ENCODE data around the gene LCK. TPM values are rescaled to one million over a fixed set of nuclear protein-coding genes. Genes with fewer than 3 reads are reported as not detected.
"Not testable (repeated sequence)": the region's sequence is repeated elsewhere in the genome, so short reads cannot be mapped to it uniquely, and the experiment has no call there.

The LCK gene
- total RNA-seq, 2 experiments from 2014 or later = 464 to 488 TPM

- ATAC-seq (peak; percentile 24), DNase-seq (no peak)
- Mint-ChIP-seq H3K27ac (peak overlapping the region; percentile 81), H3K9me3 (ENCODE audit: insufficient read depth) (no peaks in the 10 kb centered on the region), H3K4me3 (peak overlapping the region; percentile 77), H3K4me1 (ENCODE audit: low read depth) (peaks cover 46% of the 10 kb centered on the region), H3K27me3 (ENCODE audit: low read depth) (no peaks in the 10 kb centered on the region), H3K36me3 (ENCODE audit: low read depth) (peaks cover 69% of the 10 kb centered on the region)
- POLR2A ChIA-PET = interaction anchor here (1.1 to 8.9 kb wide), 5 partner anchors 8 to 50 kb away, joined by 3 to 137 read pairs (median 7); no protein-coding TSS in a partner anchor
- CTCF ChIA-PET = interaction anchor here (0.7 to 5.9 kb wide), 4 partner anchors 8 to 112 kb away, joined by 3 to 53 read pairs (median 11); partner anchors contain the start of genes FAM167B and LCK
Measured at GRCh38 chr1:32256473-32257226, 5.6 kb downstream of the LCK start.

- Mint-ChIP-seq H3K9me3 (ENCODE audit: insufficient read depth) (no peaks in the 10 kb centered on the region), H3K27ac (peak overlapping the region; percentile 77), H3K36me3 (ENCODE audit: low read depth) (peaks cover 64% of the 10 kb centered on the region), H3K4me3 (peak overlapping the region; percentile 77), H3K27me3 (ENCODE audit: low read depth) (no peaks in the 10 kb centered on the region), H3K4me1 (ENCODE audit: low read depth) (peaks cover 47% of the 10 kb centered on the region)
- ChIA-PET POLR2A (interaction anchor here (1.1 to 2.0 kb wide), 3 partner anchors 8 to 51 kb away, joined by 3 to 7 read pairs (median 3); no protein-coding TSS in a partner anchor), CTCF (interaction anchor here (2.0 to 5.9 kb wide), 2 partner anchors 8 to 42 kb away, joined by 8 to 53 read pairs; partner anchors contain the start of genes FAM167B and LCK)
- DNase-seq (no peak), ATAC-seq (no peak)
Measured at GRCh38 chr1:32257227-32257508, 6.1 kb downstream of the LCK start.

GRCh38 chr1:32263236-32263593 lies 12.2 kb downstream of the LCK start:
- peaks cover 60% of the 10 kb centered on the region for H3K4me1 Mint-ChIP-seq (ENCODE audit: low read depth)
- not testable (repeated sequence) for H3K4me3 Mint-ChIP-seq; DNase-seq; H3K9me3 Mint-ChIP-seq (ENCODE audit: insufficient read depth); ATAC-seq; H3K27me3 Mint-ChIP-seq (ENCODE audit: low read depth)
- ChIA-PET POLR2A (interaction anchor here (11.4 kb wide), 1 partner anchor 11 kb away, joined by 137 read pairs; the partner anchor contains the start of gene LCK), CTCF (interaction anchor here (0.7 to 4.2 kb wide), 3 partner anchors 7 to 24 kb away, joined by 3 to 19 read pairs (median 14); no protein-coding TSS in a partner anchor)
- peaks cover 44% of the 10 kb centered on the region for H3K36me3 Mint-ChIP-seq (ENCODE audit: low read depth)
- H3K27ac Mint-ChIP-seq = peak overlapping the region; percentile 96

GRCh38 chr1:32263744-32264143 lies 12.7 kb downstream of the LCK start:
- no peaks in the 10 kb centered on the region for H3K9me3 Mint-ChIP-seq (ENCODE audit: insufficient read depth)
- peak overlapping the region; percentile 63 for H3K4me3 Mint-ChIP-seq
- DNase-seq (peak; percentile 58), ATAC-seq (peak; percentile 82)
- peak overlapping the region; percentile 96 for H3K27ac Mint-ChIP-seq
- POLR2A ChIA-PET = interaction anchor here (11.4 kb wide), 1 partner anchor 11 kb away, joined by 137 read pairs; the partner anchor contains the start of gene LCK
- peaks cover 59% of the 10 kb centered on the region for H3K4me1 Mint-ChIP-seq (ENCODE audit: low read depth)
- peaks cover 43% of the 10 kb centered on the region for H3K36me3 Mint-ChIP-seq (ENCODE audit: low read depth)
- no peaks in the 10 kb centered on the region for H3K27me3 Mint-ChIP-seq (ENCODE audit: low read depth)
- CTCF ChIA-PET = interaction anchor here (3.5 to 4.2 kb wide), 2 partner anchors 8 to 15 kb away, joined by 14 to 19 read pairs; no protein-coding TSS in a partner anchor

GRCh38 chr1:32265846-32266245 lies 14.8 kb downstream of the LCK start:
- Mint-ChIP-seq H3K27ac (peak overlapping the region; percentile 75), H3K27me3 (ENCODE audit: low read depth) (no peaks in the 10 kb centered on the region), H3K36me3 (ENCODE audit: low read depth) (peaks cover 39% of the 10 kb centered on the region), H3K4me3 (no peak overlapping the region), H3K9me3 (ENCODE audit: insufficient read depth) (no peaks in the 10 kb centered on the region), H3K4me1 (ENCODE audit: low read depth) (peaks cover 60% of the 10 kb centered on the region)
- DNase-seq (no peak), ATAC-seq (no peak)
- ChIA-PET CTCF (interaction anchor here (1.6 to 4.2 kb wide), 3 partner anchors 10 to 50 kb away, joined by 7 to 19 read pairs (median 14); no protein-coding TSS in a partner anchor), POLR2A (interaction anchor here (1.2 to 11.4 kb wide), 3 partner anchors 14 to 56 kb away, joined by 3 to 137 read pairs (median 3); partner anchors contain the start of genes HDAC1 and LCK)

GRCh38 chr1:32266921-32267591 lies 16.0 kb downstream of the LCK start:
- POLR2A ChIA-PET = interaction anchor here (0.6 to 11.4 kb wide), 3 partner anchors 11 to 54 kb away, joined by 3 to 137 read pairs (median 3); partner anchors contain the start of gene LCK
- H3K4me3 Mint-ChIP-seq = peak overlapping the region; percentile 66
- no peaks in the 10 kb centered on the region for H3K9me3 Mint-ChIP-seq (ENCODE audit: insufficient read depth)
- CTCF ChIA-PET = interaction anchor here (0.6 to 3.5 kb wide), 5 partner anchors 11 to 51 kb away, joined by 3 to 14 read pairs (median 4); partner anchors contain the start of gene LCK
- no peak for DNase-seq
- no peaks in the 10 kb centered on the region for H3K27me3 Mint-ChIP-seq (ENCODE audit: low read depth)
- peaks cover 48% of the 10 kb centered on the region for H3K36me3 Mint-ChIP-seq (ENCODE audit: low read depth)
- peak; percentile 35 for ATAC-seq
- peak overlapping the region; percentile 93 for H3K27ac Mint-ChIP-seq
- peaks cover 66% of the 10 kb centered on the region for H3K4me1 Mint-ChIP-seq (ENCODE audit: low read depth)

- H3K36me3 Mint-ChIP-seq (ENCODE audit: low read depth) = peaks cover 56% of the 10 kb centered on the region
- H3K27me3 Mint-ChIP-seq (ENCODE audit: low read depth) = no peaks in the 10 kb centered on the region
- POLR2A ChIA-PET = interaction anchor here (0.8 to 11.4 kb wide), 2 partner anchors 17 to 560 kb away, joined by 3 to 137 read pairs; partner anchors contain the start of gene LCK
- no peak for ATAC-seq
- H3K27ac Mint-ChIP-seq = peak overlapping the region; percentile 78
- H3K4me1 Mint-ChIP-seq (ENCODE audit: low read depth) = peaks cover 73% of the 10 kb centered on the region
- no peak overlapping the region for H3K4me3 Mint-ChIP-seq
- H3K9me3 Mint-ChIP-seq (ENCODE audit: insufficient read depth) = no peaks in the 10 kb centered on the region
- no peak for DNase-seq
- CTCF ChIA-PET = interaction anchor here (1.1 to 2.0 kb wide), 2 partner anchors 20 to 54 kb away, joined by 3 to 9 read pairs; no protein-coding TSS in a partner anchor
Measured at GRCh38 chr1:32269744-32270143, 18.7 kb downstream of the LCK start.

GRCh38 chr1:32272557-32273390 lies 21.7 kb downstream of the LCK start:
- DNase-seq (no peak), ATAC-seq (peak; percentile 5)
- Mint-ChIP-seq H3K9me3 (ENCODE audit: insufficient read depth) (no peaks in the 10 kb centered on the region), H3K27me3 (ENCODE audit: low read depth) (no peaks in the 10 kb centered on the region), H3K36me3 (ENCODE audit: low read depth) (peaks cover 68% of the 10 kb centered on the region), H3K27ac (peak overlapping the region; percentile 86), H3K4me1 (ENCODE audit: low read depth) (peaks cover 65% of the 10 kb centered on the region), H3K4me3 (peak overlapping the region; percentile 59)
- POLR2A ChIA-PET = interaction anchor here (0.6 to 11.4 kb wide), 6 partner anchors 13 to 32 kb away, joined by 3 to 137 read pairs (median 4); partner anchors contain the start of gene LCK
- CTCF ChIA-PET = interaction anchor here (0.6 to 2.4 kb wide), 3 partner anchors 24 to 342 kb away, joined by 3 to 10 read pairs (median 3); no protein-coding TSS in a partner anchor

- Mint-ChIP-seq H3K27me3 (ENCODE audit: low read depth) (no peaks in the 10 kb centered on the region), H3K9me3 (ENCODE audit: insufficient read depth) (no peaks in the 10 kb centered on the region), H3K4me1 (ENCODE audit: low read depth) (peaks cover 63% of the 10 kb centered on the region), H3K4me3 (peak overlapping the region; percentile 59), H3K36me3 (ENCODE audit: low read depth) (peaks cover 76% of the 10 kb centered on the region), H3K27ac (peak overlapping the region; percentile 86)
- DNase-seq (peak; percentile 87), ATAC-seq (peak; percentile 84)
- ChIA-PET CTCF (interaction anchor here (0.8 to 2.0 kb wide), 4 partner anchors 14 to 58 kb away, joined by 3 to 9 read pairs (median 5); partner anchors contain the start of genes FAM167B and LCK), POLR2A (interaction anchor here (0.7 to 2.1 kb wide), 4 partner anchors 17 to 22 kb away, joined by 4 to 15 read pairs (median 5); partner anchors contain the start of gene LCK)
Measured at GRCh38 chr1:32273391-32274208, 22.5 kb downstream of the LCK start.
